ENCODE results near the gene ADAM11.
"Not testable (repeated sequence)": the region's sequence is repeated elsewhere in the genome, so short reads cannot be mapped to it uniquely, and the experiment has no call there.

ADAM11 gene

DNA sequence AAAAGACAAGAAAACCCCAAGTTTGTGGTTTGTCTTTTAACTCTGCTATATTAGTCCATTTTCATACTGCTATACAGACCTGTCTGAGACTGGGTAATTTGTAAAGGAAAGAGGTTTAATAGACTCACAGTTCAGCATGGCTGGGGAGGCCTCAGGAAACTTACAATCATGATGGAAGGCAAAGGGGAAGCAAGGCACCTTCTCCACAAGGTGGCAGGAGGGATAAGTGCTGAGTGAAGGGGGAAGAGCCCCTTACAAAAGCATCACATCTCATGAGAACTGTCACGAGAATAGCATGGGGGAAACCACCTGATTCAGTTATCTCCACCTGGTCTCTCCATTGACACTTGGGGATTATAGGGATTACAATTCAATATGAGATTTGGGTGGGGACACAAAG lies 13.5 kb upstream of the ADAM11 start:
- Histone ChIP-seq H3K27me3 (ENCODE audit: control insufficient read depth in 2 of 2, insufficient read depth in 2 of 2, low read length in 2 of 2) (no peaks in the 10 kb centered on the region), H3K27ac (ENCODE audit: low read depth in 2 of 2, low read length in 2 of 2) (no peak overlapping the region), H3K4me3 (ENCODE audit: low read length in 2 of 2) (no peak overlapping the region), H3K9ac (ENCODE audit: low read depth in 1 of 2, low read length in 2 of 2) (no peak overlapping the region), H3K4me1 (ENCODE audit: control insufficient read depth in 2 of 2, insufficient read depth in 2 of 2, low read length in 2 of 2) (no peaks in the 10 kb centered on the region), H3K9me3 (ENCODE audit: control insufficient read depth in 2 of 2, low read length in 2 of 2) (no peaks in the 10 kb centered on the region), H3K36me3 (ENCODE audit: control insufficient read depth in 2 of 2, insufficient read depth in 2 of 2, low read length in 2 of 2) (peaks cover 0 to 6% of the 10 kb centered on the region in 2 donors)

DNA sequence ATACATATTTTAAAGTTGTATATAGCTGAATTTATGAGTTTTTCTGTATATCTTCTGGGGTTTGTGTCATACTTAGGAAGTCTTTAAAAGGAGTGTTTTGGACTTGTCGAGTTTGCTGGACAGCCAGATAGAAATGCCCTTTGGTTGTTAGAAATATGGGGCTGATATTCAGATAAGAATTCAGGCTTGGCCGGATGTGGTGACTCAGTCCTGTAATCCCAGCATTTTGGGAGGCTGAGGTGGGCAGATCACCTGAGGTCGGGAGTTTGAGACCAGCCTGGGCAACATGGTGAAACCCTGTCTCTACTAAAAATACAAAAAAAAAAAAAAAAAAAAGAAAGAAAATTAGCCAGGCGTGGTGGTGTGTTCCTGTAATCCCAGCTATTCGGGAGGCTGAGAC lies 13.1 kb upstream of the ADAM11 start:
- not testable (repeated sequence) for H3K4me1 ChIP-seq (ENCODE audit: control insufficient read depth in 2 of 2, insufficient read depth in 2 of 2, low read length in 2 of 2); H3K9me3 ChIP-seq (ENCODE audit: control insufficient read depth in 2 of 2, low read length in 2 of 2); H3K4me3 ChIP-seq (ENCODE audit: low read length in 2 of 2); H3K27me3 ChIP-seq (ENCODE audit: control insufficient read depth in 2 of 2, insufficient read depth in 2 of 2, low read length in 2 of 2); H3K36me3 ChIP-seq (ENCODE audit: control insufficient read depth in 2 of 2, insufficient read depth in 2 of 2, low read length in 2 of 2); H3K9ac ChIP-seq (ENCODE audit: low read depth in 1 of 2, low read length in 2 of 2); H3K27ac ChIP-seq (ENCODE audit: low read depth in 2 of 2, low read length in 2 of 2)

DNA sequence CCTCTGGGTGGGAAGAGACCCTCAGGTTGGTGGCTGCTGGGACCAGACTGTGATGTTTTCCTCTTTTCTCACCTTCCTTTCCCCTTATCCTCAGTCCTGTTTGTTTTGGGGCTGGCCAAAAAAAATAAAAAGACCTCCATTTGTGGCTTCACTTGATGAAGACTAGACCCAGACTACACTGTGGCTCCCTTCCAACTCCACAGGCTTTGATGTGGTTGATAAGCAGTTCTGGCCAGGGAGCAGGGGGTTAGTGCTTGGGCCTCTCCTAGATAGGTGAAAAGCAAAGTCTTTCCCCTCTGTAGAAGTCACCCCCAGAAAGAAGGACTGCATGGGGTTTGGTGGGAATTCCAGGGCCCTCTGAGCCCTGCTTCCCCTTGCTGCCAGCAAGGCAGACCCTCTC lies 11.2 kb upstream of the ADAM11 start:
- Histone ChIP-seq H3K4me1 (ENCODE audit: control insufficient read depth in 2 of 2, insufficient read depth in 2 of 2, low read length in 2 of 2) (no peaks in the 10 kb centered on the region), H3K9me3 (ENCODE audit: control insufficient read depth in 2 of 2, low read length in 2 of 2) (no peaks in the 10 kb centered on the region), H3K27ac (ENCODE audit: low read depth in 2 of 2, low read length in 2 of 2) (no peak overlapping the region), H3K9ac (ENCODE audit: low read depth in 1 of 2, low read length in 2 of 2) (no peak overlapping the region), H3K4me3 (ENCODE audit: low read length in 2 of 2) (no peak overlapping the region), H3K36me3 (ENCODE audit: control insufficient read depth in 2 of 2, insufficient read depth in 2 of 2, low read length in 2 of 2) (peaks cover 0 to 8% of the 10 kb centered on the region in 2 donors), H3K27me3 (ENCODE audit: control insufficient read depth in 2 of 2, insufficient read depth in 2 of 2, low read length in 2 of 2) (no peaks in the 10 kb centered on the region)

- Histone ChIP-seq H3K27ac (ENCODE audit: low read depth in 2 of 2, low read length in 2 of 2) (no peak overlapping the region), H3K9me3 (ENCODE audit: control insufficient read depth in 2 of 2, low read length in 2 of 2) (no peaks in the 10 kb centered on the region), H3K4me3 (ENCODE audit: low read length in 2 of 2) (no peak overlapping the region), H3K4me1 (ENCODE audit: control insufficient read depth in 2 of 2, insufficient read depth in 2 of 2, low read length in 2 of 2) (no peaks in the 10 kb centered on the region), H3K27me3 (ENCODE audit: control insufficient read depth in 2 of 2, insufficient read depth in 2 of 2, low read length in 2 of 2) (no peaks in the 10 kb centered on the region), H3K9ac (ENCODE audit: low read depth in 1 of 2, low read length in 2 of 2) (no peak overlapping the region), H3K36me3 (ENCODE audit: control insufficient read depth in 2 of 2, insufficient read depth in 2 of 2, low read length in 2 of 2) (peaks cover 0 to 8% of the 10 kb centered on the region in 2 donors)
These were observed 9.5 kb upstream of the ADAM11 start for GRCh38 chr17:44749076-44749979.

DNA sequence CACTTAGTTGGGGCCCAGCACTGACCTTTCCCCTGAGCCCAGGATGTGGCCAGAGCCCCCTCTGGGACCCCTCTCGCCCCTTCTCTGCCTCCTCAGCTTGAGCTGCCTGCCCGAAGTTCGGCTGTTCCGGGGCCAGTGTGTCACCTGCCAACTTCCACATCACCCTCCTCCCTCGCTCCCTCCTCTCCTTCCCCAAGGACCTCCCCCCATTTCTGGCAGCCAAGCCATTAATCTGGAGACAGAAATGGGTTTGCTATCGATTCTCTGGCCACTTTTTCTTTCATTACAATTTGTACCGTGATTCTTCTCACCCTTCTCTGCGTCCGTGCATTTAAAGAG lies 8.8 kb upstream of the ADAM11 start:
- Histone ChIP-seq H3K4me3 (ENCODE audit: low read length in 2 of 2) (no peak overlapping the region), H3K9ac (ENCODE audit: low read depth in 1 of 2, low read length in 2 of 2) (no peak overlapping the region), H3K27ac (ENCODE audit: low read depth in 2 of 2, low read length in 2 of 2) (no peak overlapping the region), H3K36me3 (ENCODE audit: control insufficient read depth in 2 of 2, insufficient read depth in 2 of 2, low read length in 2 of 2) (peaks cover 0 to 8% of the 10 kb centered on the region in 2 donors), H3K4me1 (ENCODE audit: control insufficient read depth in 2 of 2, insufficient read depth in 2 of 2, low read length in 2 of 2) (no peaks in the 10 kb centered on the region), H3K27me3 (ENCODE audit: control insufficient read depth in 2 of 2, insufficient read depth in 2 of 2, low read length in 2 of 2) (no peaks in the 10 kb centered on the region), H3K9me3 (ENCODE audit: control insufficient read depth in 2 of 2, low read length in 2 of 2) (no peaks in the 10 kb centered on the region)

DNA sequence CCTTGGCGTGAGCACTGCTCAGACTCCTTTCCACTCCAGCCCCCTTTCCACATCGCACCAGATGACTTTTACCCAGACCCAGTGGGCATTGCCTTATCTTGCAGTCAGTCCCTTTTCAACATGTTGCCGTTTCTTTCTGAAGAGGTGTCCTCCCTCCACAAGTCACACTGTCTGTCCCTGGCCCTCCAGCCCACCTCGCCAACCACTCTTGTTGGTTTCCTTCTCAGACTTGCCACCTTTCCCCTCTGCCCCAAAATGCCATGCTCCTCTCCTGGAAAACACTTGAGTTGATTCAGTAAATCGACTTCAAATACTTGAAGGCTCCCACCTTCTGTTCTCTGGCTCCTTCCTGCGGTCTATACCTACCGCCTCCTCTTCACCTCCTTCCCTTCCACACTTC lies 7.5 kb upstream of the ADAM11 start:
- no peaks in the 10 kb centered on the region for H3K4me1 ChIP-seq (ENCODE audit: control insufficient read depth in 2 of 2, insufficient read depth in 2 of 2, low read length in 2 of 2)
- no peak overlapping the region for H3K9ac ChIP-seq (ENCODE audit: low read depth in 1 of 2, low read length in 2 of 2)
- peaks cover 0 to 8% of the 10 kb centered on the region in 2 donors for H3K36me3 ChIP-seq (ENCODE audit: control insufficient read depth in 2 of 2, insufficient read depth in 2 of 2, low read length in 2 of 2)

DNA sequence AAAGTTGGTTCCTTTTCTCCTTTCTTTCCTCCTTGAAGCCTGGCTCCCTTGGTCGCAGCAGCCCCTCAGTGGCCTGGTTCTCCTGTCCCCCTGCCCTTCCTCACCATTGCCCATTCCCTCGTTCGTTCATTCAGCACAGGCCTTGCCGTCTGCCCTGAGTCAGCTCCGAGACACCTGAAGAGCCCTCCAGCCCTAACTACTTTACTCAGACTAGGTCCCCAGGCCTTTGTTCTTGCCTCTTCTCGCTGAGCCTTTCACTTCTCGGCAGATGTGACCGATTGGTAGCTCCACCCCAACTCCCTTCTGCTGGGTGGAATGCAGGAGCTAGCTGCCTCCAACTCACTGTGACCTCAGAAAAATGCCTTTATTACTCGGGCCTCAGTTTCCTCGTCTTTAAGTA lies 7.0 kb upstream of the ADAM11 start:
- peaks cover 0 to 8% of the 10 kb centered on the region in 2 donors for H3K36me3 ChIP-seq (ENCODE audit: control insufficient read depth in 2 of 2, insufficient read depth in 2 of 2, low read length in 2 of 2)
- H3K4me3 ChIP-seq (ENCODE audit: low read length in 2 of 2): no peak overlapping the region
- no peaks in the 10 kb centered on the region for H3K4me1 ChIP-seq (ENCODE audit: control insufficient read depth in 2 of 2, insufficient read depth in 2 of 2, low read length in 2 of 2)
- no peaks in the 10 kb centered on the region for H3K27me3 ChIP-seq (ENCODE audit: control insufficient read depth in 2 of 2, insufficient read depth in 2 of 2, low read length in 2 of 2)
- H3K9ac ChIP-seq (ENCODE audit: low read depth in 1 of 2, low read length in 2 of 2): no peak overlapping the region
- H3K27ac ChIP-seq (ENCODE audit: low read depth in 2 of 2, low read length in 2 of 2): no peak overlapping the region
- no peaks in the 10 kb centered on the region for H3K9me3 ChIP-seq (ENCODE audit: control insufficient read depth in 2 of 2, low read length in 2 of 2)

More for the DNA sequence above, 7.5 kb upstream of the ADAM11 start:
- H3K27me3 ChIP-seq (ENCODE audit: control insufficient read depth in 2 of 2, insufficient read depth in 2 of 2, low read length in 2 of 2): no peaks in the 10 kb centered on the region
- H3K27ac ChIP-seq (ENCODE audit: low read depth in 2 of 2, low read length in 2 of 2): no peak overlapping the region
- H3K4me3 ChIP-seq (ENCODE audit: low read length in 2 of 2): no peak overlapping the region
- H3K9me3 ChIP-seq (ENCODE audit: control insufficient read depth in 2 of 2, low read length in 2 of 2): no peaks in the 10 kb centered on the region

DNA sequence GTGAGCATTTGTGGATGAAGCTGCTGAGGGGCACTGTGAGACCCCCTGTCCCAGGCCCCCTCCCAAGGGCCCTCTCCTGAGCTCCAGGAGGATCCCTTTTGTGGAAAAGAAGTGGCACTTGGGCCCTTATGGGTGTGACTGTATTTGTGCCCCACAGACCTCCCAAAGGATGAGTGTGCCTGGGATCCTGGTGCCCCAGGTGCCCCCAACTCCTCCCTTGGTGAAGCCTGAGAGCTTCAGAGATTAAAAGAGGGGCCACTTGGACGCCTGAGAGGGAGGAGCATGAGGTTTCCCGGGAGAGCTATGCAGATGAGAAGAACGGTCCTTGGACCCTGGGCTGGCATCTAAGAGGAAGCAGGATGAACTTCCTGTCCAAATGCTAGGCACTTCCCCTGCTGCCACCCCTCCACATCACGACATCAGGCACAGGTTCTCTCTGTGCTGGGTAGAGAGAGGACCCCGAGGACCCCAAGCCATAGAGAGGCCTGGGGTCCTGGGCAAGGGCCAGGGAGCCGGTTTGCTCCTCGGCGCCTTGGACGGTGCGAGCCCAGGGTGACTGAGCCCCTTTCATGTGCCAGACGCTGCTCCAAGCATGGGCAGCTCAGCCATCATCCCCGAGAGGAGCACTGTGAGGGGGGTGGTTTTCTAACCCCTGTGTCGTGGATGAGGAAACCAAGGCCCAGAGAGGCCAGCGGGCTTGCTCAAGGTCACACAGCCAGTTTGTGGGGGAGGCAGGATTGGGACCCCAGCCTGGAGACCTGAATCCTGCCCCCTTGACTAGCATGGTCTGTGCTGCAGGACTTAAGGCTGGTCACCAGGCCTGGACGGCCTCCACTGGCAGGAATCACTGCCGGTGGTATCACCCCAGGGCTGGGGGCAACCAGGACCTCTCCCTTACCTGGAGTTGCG lies 5.6 kb upstream of the ADAM11 start:
- Histone ChIP-seq H3K27ac (ENCODE audit: low read depth in 2 of 2, low read length in 2 of 2) (no peak overlapping the region), H3K4me1 (ENCODE audit: control insufficient read depth in 2 of 2, insufficient read depth in 2 of 2, low read length in 2 of 2) (peaks cover 0 to under 1% of the 10 kb centered on the region in 2 donors), H3K9me3 (ENCODE audit: control insufficient read depth in 2 of 2, low read length in 2 of 2) (no peaks in the 10 kb centered on the region), H3K36me3 (ENCODE audit: control insufficient read depth in 2 of 2, insufficient read depth in 2 of 2, low read length in 2 of 2) (peaks cover 0 to 4% of the 10 kb centered on the region in 2 donors), H3K9ac (ENCODE audit: low read depth in 1 of 2, low read length in 2 of 2) (no peak overlapping the region), H3K4me3 (ENCODE audit: low read length in 2 of 2) (no peak overlapping the region), H3K27me3 (ENCODE audit: control insufficient read depth in 2 of 2, insufficient read depth in 2 of 2, low read length in 2 of 2) (peaks cover 4 to 9% of the 10 kb centered on the region in 2 donors)

- peaks cover 5 to 9% of the 10 kb centered on the region in 2 donors for H3K27me3 ChIP-seq (ENCODE audit: control insufficient read depth in 2 of 2, insufficient read depth in 2 of 2, low read length in 2 of 2)
- peaks cover 1 to 2% of the 10 kb centered on the region in 2 donors for H3K4me1 ChIP-seq (ENCODE audit: control insufficient read depth in 2 of 2, insufficient read depth in 2 of 2, low read length in 2 of 2)
- no peak overlapping the region for H3K9ac ChIP-seq (ENCODE audit: low read depth in 1 of 2, low read length in 2 of 2)
- peaks cover 0 to 4% of the 10 kb centered on the region in 2 donors for H3K36me3 ChIP-seq (ENCODE audit: control insufficient read depth in 2 of 2, insufficient read depth in 2 of 2, low read length in 2 of 2)
- no peaks in the 10 kb centered on the region for H3K9me3 ChIP-seq (ENCODE audit: control insufficient read depth in 2 of 2, low read length in 2 of 2)
- H3K27ac ChIP-seq (ENCODE audit: low read depth in 2 of 2, low read length in 2 of 2): no peak overlapping the region
- no peak overlapping the region for H3K4me3 ChIP-seq (ENCODE audit: low read length in 2 of 2)
These were observed 4.5 kb upstream of the ADAM11 start for GRCh38 chr17:44754276-44754675.

GRCh38 chr17:44755180-44755579 lies 3.6 kb upstream of the ADAM11 start:
- H3K27me3 ChIP-seq (ENCODE audit: control insufficient read depth in 2 of 2, insufficient read depth in 2 of 2, low read length in 2 of 2): peaks cover 14 to 16% of the 10 kb centered on the region in 2 donors
- H3K9me3 ChIP-seq (ENCODE audit: control insufficient read depth in 2 of 2, low read length in 2 of 2); H3K36me3 ChIP-seq (ENCODE audit: control insufficient read depth in 2 of 2, insufficient read depth in 2 of 2, low read length in 2 of 2); H3K27ac ChIP-seq (ENCODE audit: low read depth in 2 of 2, low read length in 2 of 2); H3K9ac ChIP-seq (ENCODE audit: low read depth in 1 of 2, low read length in 2 of 2); H3K4me3 ChIP-seq (ENCODE audit: low read length in 2 of 2); H3K4me1 ChIP-seq (ENCODE audit: control insufficient read depth in 2 of 2, insufficient read depth in 2 of 2, low read length in 2 of 2): not testable (repeated sequence)
